Tibial nerve (tissue), 4 donors: ENCODE data around the gene NUDT7.

Source experiments
- EP300 ChIP-seq, 2 donors: sonication (generic); formaldehyde crosslinking; IDR thresholded peaks; one replicate each; pipeline ENCODE4 v1.6.1; 2017; ENCODE audit warnings: antibody characterized with exemption in 2 of 2, mild to moderate bottlenecking in 1 of 2
- POLR2A ChIP-seq, 2 donors: fragments of 450-650 bp; IDR thresholded peaks; one replicate each; pipeline ENCODE4 v1.6.1; 2017; ENCODE audit warnings: antibody characterized with exemption in 2 of 2, mild to moderate bottlenecking in 2 of 2, moderate library complexity in 2 of 2
- TF ChIP-seq, protein P1 (sequence below), 5 experiments: fragments of 200-600 bp in 3 of 5; fragments of 450-650 bp in 2 of 5; sonication (generic) in 3 of 5; IDR thresholded peaks; one replicate each; pipeline ENCODE4 v1.5.1; 2016 to 2019; ENCODE audit warnings: antibody characterized with exemption in 5 of 5, mild to moderate bottlenecking in 3 of 5, moderate library complexity in 2 of 5

DNA sequence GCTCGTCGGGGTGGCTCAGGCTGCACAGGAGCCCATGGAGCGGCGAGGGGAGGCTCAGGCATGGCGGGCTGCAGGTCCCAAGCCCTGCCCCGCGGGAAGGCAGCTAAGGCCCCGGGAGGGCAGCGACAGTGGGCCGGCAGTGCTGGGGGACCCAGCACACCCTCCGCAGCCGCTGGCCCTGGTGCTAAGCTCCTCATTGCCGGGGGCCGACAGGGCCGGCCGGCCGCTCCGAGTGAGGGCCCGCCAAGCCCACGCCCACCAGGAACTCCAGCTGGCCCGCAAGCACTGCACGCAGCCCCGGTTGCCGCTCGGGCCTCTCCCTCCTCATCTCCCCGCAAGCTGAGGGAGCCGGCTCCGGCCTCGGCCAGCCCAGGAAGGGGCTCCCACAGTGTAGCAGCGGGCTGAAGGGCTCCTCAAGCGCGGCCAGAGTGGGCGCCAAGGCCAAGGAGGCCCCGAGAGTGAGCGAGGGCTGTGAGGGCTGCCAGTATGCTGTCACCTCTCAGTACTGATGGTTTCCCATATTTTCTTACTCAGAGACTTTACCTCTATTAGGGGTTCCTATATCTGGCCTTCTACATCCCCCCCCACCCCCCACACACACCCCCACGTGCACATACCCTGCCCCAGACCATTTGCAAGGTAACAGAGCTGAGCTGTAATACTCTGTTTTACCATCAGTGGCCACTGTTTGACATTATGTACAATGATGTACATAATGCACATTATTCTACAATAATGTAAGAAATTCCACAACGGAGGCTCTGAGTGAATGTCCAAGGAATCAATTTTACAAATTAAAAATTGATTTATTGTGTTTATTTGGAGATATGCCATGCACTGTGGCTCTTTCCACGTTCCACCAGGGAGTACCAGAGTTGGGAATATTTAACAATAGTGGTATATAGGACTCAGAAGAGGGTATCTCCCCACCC, 62.4 kb downstream of the NUDT7 start:
- TF ChIP-seq POLR2A (IDR thresholded peaks at IDR 0.05) = no peak
- TF ChIP-seq, protein P1, sequence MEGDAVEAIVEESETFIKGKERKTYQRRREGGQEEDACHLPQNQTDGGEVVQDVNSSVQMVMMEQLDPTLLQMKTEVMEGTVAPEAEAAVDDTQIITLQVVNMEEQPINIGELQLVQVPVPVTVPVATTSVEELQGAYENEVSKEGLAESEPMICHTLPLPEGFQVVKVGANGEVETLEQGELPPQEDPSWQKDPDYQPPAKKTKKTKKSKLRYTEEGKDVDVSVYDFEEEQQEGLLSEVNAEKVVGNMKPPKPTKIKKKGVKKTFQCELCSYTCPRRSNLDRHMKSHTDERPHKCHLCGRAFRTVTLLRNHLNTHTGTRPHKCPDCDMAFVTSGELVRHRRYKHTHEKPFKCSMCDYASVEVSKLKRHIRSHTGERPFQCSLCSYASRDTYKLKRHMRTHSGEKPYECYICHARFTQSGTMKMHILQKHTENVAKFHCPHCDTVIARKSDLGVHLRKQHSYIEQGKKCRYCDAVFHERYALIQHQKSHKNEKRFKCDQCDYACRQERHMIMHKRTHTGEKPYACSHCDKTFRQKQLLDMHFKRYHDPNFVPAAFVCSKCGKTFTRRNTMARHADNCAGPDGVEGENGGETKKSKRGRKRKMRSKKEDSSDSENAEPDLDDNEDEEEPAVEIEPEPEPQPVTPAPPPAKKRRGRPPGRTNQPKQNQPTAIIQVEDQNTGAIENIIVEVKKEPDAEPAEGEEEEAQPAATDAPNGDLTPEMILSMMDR (IDR thresholded peaks at IDR 0.05) = no peak
- no peak for TF ChIP-seq EP300 (IDR thresholded peaks at IDR 0.05)
